HepG2 (cell line): Measurements from ENCODE around the gene DNAJC7. TPM values are rescaled to one million over a fixed set of nuclear protein-coding genes. Genes with fewer than 3 reads are reported as not detected.

Source experiments
- ATF1 ChIP-seq: IDR thresholded peaks from 2 replicates; pipeline ENCODE4 v1.6.1; 2016; ENCODE audit warnings: mild to moderate bottlenecking, control low read depth
- FOXK1 ChIP-seq: sonication (generic); formaldehyde crosslinking; IDR thresholded peaks from 2 replicates; pipeline ENCODE4 v1.4.0; 2020; ENCODE audit warnings: low read depth, missing genetic modification reagents, borderline replicate concordance
- IKZF1 ChIP-seq: fragments of 450-650 bp; IDR thresholded peaks from 2 replicates; pipeline ENCODE4 v1.7.1; 2016
- MEIS1 ChIP-seq: sonication (generic); formaldehyde crosslinking; IDR thresholded peaks from 2 replicates; pipeline ENCODE4 v1.9.0; 2021; ENCODE audit warnings: mild to moderate bottlenecking, missing genetic modification reagents, moderate library complexity, borderline replicate concordance
- MYNN ChIP-seq: sonication (generic); formaldehyde crosslinking; IDR thresholded peaks from 2 replicates; pipeline ENCODE4 v1.4.0; 2020; ENCODE audit warnings: mild to moderate bottlenecking, low read depth, missing genetic modification reagents
- NR2F1 ChIP-seq, 2 experiments: fragments of 450-650 bp in 1 of 2; formaldehyde crosslinking in 1 of 2; IDR thresholded peaks; 2 replicates each; pipeline versions ENCODE4 v1.5.0 to v1.6.1; 2016 to 2020; ENCODE audit warnings: mild to moderate bottlenecking in 1 of 2, missing compliant biosample characterization in 1 of 2, missing genetic modification reagents in 1 of 2, moderate library complexity in 1 of 2
- REPIN1 ChIP-seq: sonication (generic); formaldehyde crosslinking; IDR thresholded peaks from 2 replicates; pipeline ENCODE4 v1.8.0; 2022; ENCODE audit warnings: missing genetic modification reagents, low read depth, mild to moderate bottlenecking, borderline replicate concordance
- SATB2 ChIP-seq: sonication (generic); formaldehyde crosslinking; IDR thresholded peaks from 2 replicates; pipeline ENCODE4 v1.5.0; 2020; ENCODE audit warnings: missing genetic modification reagents
- SMC3 ChIP-seq: IDR thresholded peaks from 2 replicates; pipeline ENCODE4 v1.6.1; 2011; ENCODE audit warnings: low read length, improper control_type of control experiment
- SP2 ChIP-seq: sonication (generic); formaldehyde crosslinking; IDR thresholded peaks from 2 replicates; pipeline ENCODE4 v1.5.1; 2020; ENCODE audit warnings: mild to moderate bottlenecking, missing genetic modification reagents
- STAG1 ChIP-seq: sonication (generic); formaldehyde crosslinking; IDR thresholded peaks from 2 replicates; pipeline ENCODE4 v1.4.0; 2020; ENCODE audit warnings: missing genetic modification reagents
- TAF15 ChIP-seq: fragments of 200-400 bp; formaldehyde crosslinking; IDR thresholded peaks from one replicate; pipeline ENCODE4 v1.6.1; 2018; ENCODE audit warnings: mild to moderate bottlenecking, low read depth, low read length; ENCODE audit not compliant: poor library complexity, severe bottlenecking
- TARDBP ChIP-seq: sonication (generic); formaldehyde crosslinking; IDR thresholded peaks from 2 replicates; pipeline ENCODE4 v1.8.0; 2022; ENCODE audit warnings: mild to moderate bottlenecking, missing genetic modification reagents
- THAP11 ChIP-seq: IDR thresholded peaks from 2 replicates; pipeline ENCODE4 v1.6.1; 2016; ENCODE audit warnings: missing biosample characterization, missing genetic modification reagents
- XBP1 ChIP-seq: sonication (generic); formaldehyde crosslinking; IDR thresholded peaks from 2 replicates; pipeline ENCODE4 v1.5.0; 2020; ENCODE audit warnings: missing genetic modification reagents
- ZBTB42 ChIP-seq: sonication (generic); formaldehyde crosslinking; IDR thresholded peaks from 2 replicates; pipeline ENCODE4 v1.5.0; 2020; ENCODE audit warnings: mild to moderate bottlenecking, missing genetic modification reagents
- polyA plus RNA-seq, 8 experiments: library from polyadenylated mRNA; depleted of rRNA in 3 of 8; stranded (reverse) in 7 of 8; unstranded in 1 of 8; fragments of >200 nt; fragmentation: Illumina TruSeq in 4 of 8; extraction: Trizol in 4 of 8; gene quantifications; 2 replicates each; pipeline versions ENCODE4 v1.2.1 to v1.2.3, GENCODE V29; 2011 to 2016; ENCODE audit warnings: low read depth in 4 of 8, missing spikeins in 1 of 8, mixed read lengths in 1 of 8; ENCODE audit not compliant: insufficient read depth in 1 of 8
- total RNA-seq, 5 experiments: library from RNA; depleted of rRNA; stranded (reverse); fragments of >200 nt; fragmentation: Illumina TruSeq; extraction: Trizol; gene quantifications; 2 replicates each; pipeline ENCODE4 v1.2.3, GENCODE V29; 2016; ENCODE audit warnings: low read depth in 1 of 5
- TF ChIP-seq, protein P1 (sequence below): sonication (generic); formaldehyde crosslinking; IDR thresholded peaks from 2 replicates; pipeline ENCODE4 v1.4.0; 2020; ENCODE audit warnings: mild to moderate bottlenecking, missing genetic modification reagents
- TF ChIP-seq, protein P2 (sequence below): sonication (generic); formaldehyde crosslinking; IDR thresholded peaks from 2 replicates; pipeline ENCODE4 v1.4.0; 2020; ENCODE audit warnings: missing genetic modification reagents
- TF ChIP-seq, protein P3 (sequence below): sonication (generic); formaldehyde crosslinking; IDR thresholded peaks from 2 replicates; pipeline ENCODE4 v1.4.0; 2020; ENCODE audit warnings: missing genetic modification reagents
- TF ChIP-seq, protein P4 (sequence below): sonication (generic); formaldehyde crosslinking; IDR thresholded peaks from 2 replicates; pipeline ENCODE4 v1.5.1; 2020; ENCODE audit warnings: missing genetic modification reagents, mild to moderate bottlenecking, borderline replicate concordance
- TF ChIP-seq, protein P5 (sequence below): sonication (generic); formaldehyde crosslinking; IDR thresholded peaks from 2 replicates; pipeline ENCODE4 v1.5.0; 2020; ENCODE audit warnings: mild to moderate bottlenecking, low read depth, missing genetic modification reagents, borderline replicate concordance
- TF ChIP-seq, protein P6 (sequence below): sonication (generic); formaldehyde crosslinking; IDR thresholded peaks from 2 replicates; pipeline ENCODE4 v1.4.0; 2020; ENCODE audit warnings: missing genetic modification reagents

The DNAJC7 gene
- total and polyA plus RNA-seq, 2 of the 13 experiments (the other 11 are each of a cell fraction or from before 2014, with no cell fraction given): 47.7 to 132 TPM

DNA sequence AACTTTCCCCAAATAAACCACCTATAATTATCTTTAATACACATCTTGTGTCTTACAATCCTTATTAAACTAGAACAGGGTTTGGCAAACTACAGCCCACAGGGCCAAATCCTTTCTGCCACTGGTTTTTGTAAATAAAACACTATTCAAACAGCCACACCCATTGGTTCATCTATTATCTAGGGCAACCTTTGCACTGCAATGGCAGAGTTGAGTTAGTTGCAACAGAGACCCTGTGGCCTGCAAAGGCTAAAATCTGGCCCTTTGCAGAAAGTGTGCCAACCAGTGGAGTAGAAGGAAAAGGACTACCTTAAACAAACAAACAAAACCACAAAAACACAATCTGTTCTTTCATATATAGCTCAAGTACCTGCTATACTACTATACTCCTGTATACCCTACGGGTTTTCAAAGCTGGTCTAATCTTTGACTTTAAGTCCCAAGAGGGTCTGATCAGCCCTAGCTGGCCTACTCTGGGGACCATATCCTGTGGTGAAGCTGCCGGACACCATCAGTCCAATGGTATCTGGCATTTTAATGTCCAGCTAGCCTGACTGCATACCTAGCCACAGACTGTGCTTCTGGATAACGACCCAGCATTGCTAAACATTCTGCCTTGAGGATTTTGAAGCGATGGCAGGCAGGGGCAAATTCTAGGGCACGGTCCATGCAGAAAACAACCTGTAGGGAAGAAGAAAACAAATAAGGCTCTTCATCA is 27.4 kb downstream of the DNAJC7 start (continued):
- TF ChIP-seq MYNN (CRISPR knock-in tag) (no peak), SATB2 (no peak), TAF15 (no peak), REPIN1 (CRISPR knock-in tag) (no peak), THAP11 (peak; percentile 67; the same call in 1 of the 2 replicates), NR2F1 (CRISPR knock-in tag; IDR thresholded peaks at IDR 0.05) (peak in 1 of 2 experiments; percentile 19; a peak in 1 of 4 replicates), XBP1 (CRISPR knock-in tag) (no peak), STAG1 (CRISPR knock-in tag) (peak; percentile 19; the same call in 1 of the 2 replicates), ATF1 (CRISPR knock-in tag) (no peak), ZBTB42 (CRISPR knock-in tag) (no peak), SP2 (no peak), TARDBP (CRISPR knock-in tag) (peak; percentile 51; the same call in 1 of the 2 replicates), FOXK1 (0 out of 2 replicates have a peak, but pooled peaks have one; percentile 38), MEIS1 (CRISPR knock-in tag) (no peak), SMC3 (peak; percentile 54), IKZF1 (no peak)
- TF ChIP-seq, protein P1, sequence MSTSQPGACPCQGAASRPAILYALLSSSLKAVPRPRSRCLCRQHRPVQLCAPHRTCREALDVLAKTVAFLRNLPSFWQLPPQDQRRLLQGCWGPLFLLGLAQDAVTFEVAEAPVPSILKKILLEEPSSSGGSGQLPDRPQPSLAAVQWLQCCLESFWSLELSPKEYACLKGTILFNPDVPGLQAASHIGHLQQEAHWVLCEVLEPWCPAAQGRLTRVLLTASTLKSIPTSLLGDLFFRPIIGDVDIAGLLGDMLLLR (CRISPR knock-in tag): no peak
- TF ChIP-seq, protein P2, sequence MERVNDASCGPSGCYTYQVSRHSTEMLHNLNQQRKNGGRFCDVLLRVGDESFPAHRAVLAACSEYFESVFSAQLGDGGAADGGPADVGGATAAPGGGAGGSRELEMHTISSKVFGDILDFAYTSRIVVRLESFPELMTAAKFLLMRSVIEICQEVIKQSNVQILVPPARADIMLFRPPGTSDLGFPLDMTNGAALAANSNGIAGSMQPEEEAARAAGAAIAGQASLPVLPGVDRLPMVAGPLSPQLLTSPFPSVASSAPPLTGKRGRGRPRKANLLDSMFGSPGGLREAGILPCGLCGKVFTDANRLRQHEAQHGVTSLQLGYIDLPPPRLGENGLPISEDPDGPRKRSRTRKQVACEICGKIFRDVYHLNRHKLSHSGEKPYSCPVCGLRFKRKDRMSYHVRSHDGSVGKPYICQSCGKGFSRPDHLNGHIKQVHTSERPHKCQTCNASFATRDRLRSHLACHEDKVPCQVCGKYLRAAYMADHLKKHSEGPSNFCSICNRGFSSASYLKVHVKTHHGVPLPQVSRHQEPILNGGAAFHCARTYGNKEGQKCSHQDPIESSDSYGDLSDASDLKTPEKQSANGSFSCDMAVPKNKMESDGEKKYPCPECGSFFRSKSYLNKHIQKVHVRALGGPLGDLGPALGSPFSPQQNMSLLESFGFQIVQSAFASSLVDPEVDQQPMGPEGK (CRISPR knock-in tag): no peak
- TF ChIP-seq, protein P3, sequence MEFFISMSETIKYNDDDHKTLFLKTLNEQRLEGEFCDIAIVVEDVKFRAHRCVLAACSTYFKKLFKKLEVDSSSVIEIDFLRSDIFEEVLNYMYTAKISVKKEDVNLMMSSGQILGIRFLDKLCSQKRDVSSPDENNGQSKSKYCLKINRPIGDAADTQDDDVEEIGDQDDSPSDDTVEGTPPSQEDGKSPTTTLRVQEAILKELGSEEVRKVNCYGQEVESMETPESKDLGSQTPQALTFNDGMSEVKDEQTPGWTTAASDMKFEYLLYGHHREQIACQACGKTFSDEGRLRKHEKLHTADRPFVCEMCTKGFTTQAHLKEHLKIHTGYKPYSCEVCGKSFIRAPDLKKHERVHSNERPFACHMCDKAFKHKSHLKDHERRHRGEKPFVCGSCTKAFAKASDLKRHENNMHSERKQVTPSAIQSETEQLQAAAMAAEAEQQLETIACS (CRISPR knock-in tag): no peak
- TF ChIP-seq, protein P4, sequence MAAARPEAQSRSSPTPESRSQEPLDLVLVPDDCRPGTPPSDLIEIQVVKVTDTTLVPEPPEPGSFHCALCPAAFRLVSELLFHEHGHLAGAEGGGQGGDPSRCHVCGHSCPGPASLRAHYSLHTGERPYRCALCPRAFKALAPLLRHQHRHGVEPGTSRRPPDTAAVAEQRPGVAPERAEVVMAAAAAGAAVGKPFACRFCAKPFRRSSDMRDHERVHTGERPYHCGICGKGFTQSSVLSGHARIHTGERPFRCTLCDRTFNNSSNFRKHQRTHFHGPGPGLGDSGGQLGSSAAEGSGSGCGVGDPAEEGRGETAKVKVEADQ (CRISPR knock-in tag): no peak
- TF ChIP-seq, protein P5, sequence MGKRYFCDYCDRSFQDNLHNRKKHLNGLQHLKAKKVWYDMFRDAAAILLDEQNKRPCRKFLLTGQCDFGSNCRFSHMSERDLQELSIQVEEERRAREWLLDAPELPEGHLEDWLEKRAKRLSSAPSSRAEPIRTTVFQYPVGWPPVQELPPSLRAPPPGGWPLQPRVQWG (CRISPR knock-in tag): no peak
- TF ChIP-seq, protein P6, sequence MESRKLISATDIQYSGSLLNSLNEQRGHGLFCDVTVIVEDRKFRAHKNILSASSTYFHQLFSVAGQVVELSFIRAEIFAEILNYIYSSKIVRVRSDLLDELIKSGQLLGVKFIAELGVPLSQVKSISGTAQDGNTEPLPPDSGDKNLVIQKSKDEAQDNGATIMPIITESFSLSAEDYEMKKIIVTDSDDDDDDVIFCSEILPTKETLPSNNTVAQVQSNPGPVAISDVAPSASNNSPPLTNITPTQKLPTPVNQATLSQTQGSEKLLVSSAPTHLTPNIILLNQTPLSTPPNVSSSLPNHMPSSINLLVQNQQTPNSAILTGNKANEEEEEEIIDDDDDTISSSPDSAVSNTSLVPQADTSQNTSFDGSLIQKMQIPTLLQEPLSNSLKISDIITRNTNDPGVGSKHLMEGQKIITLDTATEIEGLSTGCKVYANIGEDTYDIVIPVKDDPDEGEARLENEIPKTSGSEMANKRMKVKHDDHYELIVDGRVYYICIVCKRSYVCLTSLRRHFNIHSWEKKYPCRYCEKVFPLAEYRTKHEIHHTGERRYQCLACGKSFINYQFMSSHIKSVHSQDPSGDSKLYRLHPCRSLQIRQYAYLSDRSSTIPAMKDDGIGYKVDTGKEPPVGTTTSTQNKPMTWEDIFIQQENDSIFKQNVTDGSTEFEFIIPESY (CRISPR knock-in tag): peak; percentile 55
